CD14-positive monocyte (primary cell): ENCODE data around the gene HOXA5. TPM values are rescaled to one million over a fixed set of nuclear protein-coding genes. Genes with fewer than 3 reads are reported as not detected.
A peak's percentile ranks its signal among the peaks of the same experiment; 100 is the strongest.

ENCODE experiments used
- DNase-seq, 3 donors: peaks; one replicate each; pipeline ENCODE4 v3.0.0-alpha.2; 2011 to 2022
- H2AFZ ChIP-seq: 2 replicates; pipeline ENCODE4 v1.6.0; 2012; ENCODE audit warnings: mild to moderate bottlenecking, low read depth, low read length, inconsistent platforms; ENCODE audit not compliant: insufficient read depth, poor library complexity, severe bottlenecking
- H3K27ac ChIP-seq, 2 donors: 1 replicate in 1 of 2; 2 replicates in 1 of 2; pipeline ENCODE4 v1.5.1; 2012 to 2013; ENCODE audit warnings: low read length in 2 of 2, control low read depth in 1 of 2, inconsistent platforms in 1 of 2, low read depth in 1 of 2, mild to moderate bottlenecking in 1 of 2
- H3K27me3 ChIP-seq, 2 donors: one replicate each; pipeline versions ENCODE4 v1.6.0 to v1.6.1; 2011 to 2013; ENCODE audit warnings: low read length in 2 of 2; ENCODE audit not compliant: control insufficient read depth in 2 of 2, insufficient read depth in 2 of 2
- H3K36me3 ChIP-seq, 2 donors: replicated peaks in 1 of 2; 1 replicate in 1 of 2; 2 replicates in 1 of 2; pipeline versions ENCODE4 v1.5.1 to v1.6.1; 2012 to 2013; ENCODE audit warnings: low read length in 2 of 2, control low read depth in 1 of 2, inconsistent platforms in 1 of 2, mild to moderate bottlenecking in 1 of 2; ENCODE audit not compliant: insufficient read depth in 2 of 2, control insufficient read depth in 1 of 2
- H3K4me1 ChIP-seq, 2 donors: 1 replicate in 1 of 2; 2 replicates in 1 of 2; pipeline versions ENCODE4 v1.5.1 to v1.6.1; 2012 to 2013; ENCODE audit warnings: low read length in 2 of 2, control low read depth in 1 of 2, inconsistent platforms in 1 of 2, mild to moderate bottlenecking in 1 of 2, moderate library complexity in 1 of 2; ENCODE audit not compliant: insufficient read depth in 2 of 2, control insufficient read depth in 1 of 2
- H3K4me2 ChIP-seq: replicated peaks from 2 replicates; pipeline ENCODE3; 2012; ENCODE audit warnings: low read length, moderate library complexity, mild to moderate bottlenecking; ENCODE audit not compliant: poor library complexity, severe bottlenecking; ENCODE audit errors: extremely low read depth
- H3K4me3 ChIP-seq, 3 experiments: fragments of 200-600 bp in 1 of 3; sonication (generic) in 1 of 3; replicated peaks in 1 of 3; 1 replicate in 2 of 3; 2 replicates in 1 of 3; pipeline ENCODE4 v1.5.1; 2011 to 2013; ENCODE audit warnings: low read length in 3 of 3, mild to moderate bottlenecking in 3 of 3, control low read depth in 2 of 3, low read depth in 2 of 3, inconsistent platforms in 1 of 3, moderate library complexity in 1 of 3
- H3K79me2 ChIP-seq: 2 replicates; pipeline ENCODE4 v1.6.0; 2012; ENCODE audit warnings: mild to moderate bottlenecking, control low read depth, inconsistent platforms, low read length, moderate library complexity; ENCODE audit not compliant: insufficient read depth
- H3K9ac ChIP-seq: 2 replicates; pipeline ENCODE4 v1.6.0; 2017; ENCODE audit warnings: low read length, mild to moderate bottlenecking; ENCODE audit not compliant: insufficient read depth, poor library complexity, severe bottlenecking
- H3K9me3 ChIP-seq, 2 donors: replicated peaks in 1 of 2; 1 replicate in 1 of 2; 2 replicates in 1 of 2; pipeline versions ENCODE4 v1.5.1 to v1.6.1; 2012 to 2013; ENCODE audit warnings: low read length in 2 of 2, control low read depth in 1 of 2; ENCODE audit not compliant: control insufficient read depth in 1 of 2, insufficient read depth in 1 of 2
- H4K20me1 ChIP-seq: 2 replicates; pipeline ENCODE4 v1.6.0; 2012; ENCODE audit warnings: mild to moderate bottlenecking, low read length, control low read depth, moderate library complexity; ENCODE audit not compliant: insufficient read depth
- H3K27ac Mint-ChIP-seq, 7 donors: one replicate each; pipeline ENCODE4 v1.8.0; 2020; ENCODE audit warnings: mild to moderate bottlenecking in 7 of 7, mixed read lengths in 7 of 7, moderate library complexity in 6 of 7, inconsistent platforms in 2 of 7
- H3K27me3 Mint-ChIP-seq, 3 donors: one replicate each; pipeline ENCODE4 v1.8.0; 2021 to 2022; ENCODE audit warnings: low read depth in 3 of 3, mild to moderate bottlenecking in 3 of 3, mixed read lengths in 3 of 3, moderate library complexity in 3 of 3, inconsistent platforms in 1 of 3
- H3K36me3 Mint-ChIP-seq, 2 donors: one replicate each; pipeline ENCODE4 v1.8.0; 2020; ENCODE audit warnings: mixed read lengths in 2 of 2, inconsistent platforms in 1 of 2, mild to moderate bottlenecking in 1 of 2
- H3K4me1 Mint-ChIP-seq: one replicate; pipeline ENCODE4 v1.8.0; 2020; ENCODE audit warnings: mild to moderate bottlenecking, mixed read lengths
- H3K4me3 Mint-ChIP-seq, 2 donors: one replicate each; pipeline ENCODE4 v1.8.0; 2020; ENCODE audit warnings: mild to moderate bottlenecking in 2 of 2, mixed read lengths in 2 of 2, moderate library complexity in 1 of 2
- H3K9me3 Mint-ChIP-seq, 7 donors: one replicate each; pipeline ENCODE4 v1.8.0; 2020 to 2022; ENCODE audit warnings: mixed read lengths in 7 of 7, mild to moderate bottlenecking in 6 of 7, moderate library complexity in 6 of 7, inconsistent platforms in 2 of 7
- WGBS: methylation state at CpG from one replicate; pipeline ENCODE4 v1.1.5; 2013; ENCODE audit warnings: missing lambda C conversion rate; ENCODE audit not compliant: insufficient coverage; 5-methylcytosine and 5-hydroxymethylcytosine counted together
- intact Hi-C, 2 donors: fragments of 100-400 bp; cut with micrococcal nuclease; formaldehyde crosslinking; loops; one replicate each; pipeline versions ENCODE4 v1.15.0 to v1.15.1; 2023
- polyA plus RNA-seq, 3 donors: library from polyadenylated mRNA; depleted of rRNA in 1 of 3; unstranded in 2 of 3; stranded (reverse) in 1 of 3; fragments of 300-500 nt in 2 of 3; fragments of >200 nt in 1 of 3; fragmentation: Illumina TruSeq in 2 of 3; gene quantifications; 1 replicate in 2 of 3; 2 replicates in 1 of 3; pipeline ENCODE4 v1.2.3, GENCODE V29; 2012 to 2021
- TF ChIP-seq, protein P1 (sequence below): fragments of 200-600 bp; IDR thresholded peaks from one replicate; pipeline ENCODE4 v1.8.0; 2022; ENCODE audit warnings: antibody characterized with exemption, mild to moderate bottlenecking

Gene HOXA5
- polyA plus RNA-seq, 3 donors = 0.85 to 3.0 (median 1.8) TPM

- no peak overlapping the region for H3K9ac ChIP-seq
- H3K4me1 ChIP-seq = peaks cover 53 to 59% of the 10 kb centered on the region in 2 donors
- Mint-ChIP-seq H3K4me3 (peak overlapping the region in 1 of 2 donors; percentile 93), H3K36me3 (peaks cover 12 to 28% of the 10 kb centered on the region in 2 donors), H3K4me1 (peaks cover 65% of the 10 kb centered on the region), H3K27ac (no peak overlapping the region), H3K27me3 (peaks cover 93 to 100% (median 100%) of the 10 kb centered on the region in 3 donors), H3K9me3 (peaks cover 0 to 68% (median 28%) of the 10 kb centered on the region in 7 donors)
- H3K9me3 ChIP-seq = peaks cover 4 to 67% of the 10 kb centered on the region in 2 donors
- H3K79me2 ChIP-seq = no peaks in the 10 kb centered on the region
- H4K20me1 ChIP-seq = no peaks in the 10 kb centered on the region
- 73% methylated on average over 2 of the region's 3 CpGs for WGBS
- TF ChIP-seq, protein P1, sequence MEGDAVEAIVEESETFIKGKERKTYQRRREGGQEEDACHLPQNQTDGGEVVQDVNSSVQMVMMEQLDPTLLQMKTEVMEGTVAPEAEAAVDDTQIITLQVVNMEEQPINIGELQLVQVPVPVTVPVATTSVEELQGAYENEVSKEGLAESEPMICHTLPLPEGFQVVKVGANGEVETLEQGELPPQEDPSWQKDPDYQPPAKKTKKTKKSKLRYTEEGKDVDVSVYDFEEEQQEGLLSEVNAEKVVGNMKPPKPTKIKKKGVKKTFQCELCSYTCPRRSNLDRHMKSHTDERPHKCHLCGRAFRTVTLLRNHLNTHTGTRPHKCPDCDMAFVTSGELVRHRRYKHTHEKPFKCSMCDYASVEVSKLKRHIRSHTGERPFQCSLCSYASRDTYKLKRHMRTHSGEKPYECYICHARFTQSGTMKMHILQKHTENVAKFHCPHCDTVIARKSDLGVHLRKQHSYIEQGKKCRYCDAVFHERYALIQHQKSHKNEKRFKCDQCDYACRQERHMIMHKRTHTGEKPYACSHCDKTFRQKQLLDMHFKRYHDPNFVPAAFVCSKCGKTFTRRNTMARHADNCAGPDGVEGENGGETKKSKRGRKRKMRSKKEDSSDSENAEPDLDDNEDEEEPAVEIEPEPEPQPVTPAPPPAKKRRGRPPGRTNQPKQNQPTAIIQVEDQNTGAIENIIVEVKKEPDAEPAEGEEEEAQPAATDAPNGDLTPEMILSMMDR = no peak
- no peak overlapping the region for H2AFZ ChIP-seq
- no peak overlapping the region for H3K27ac ChIP-seq
- H3K4me2 ChIP-seq = no peak overlapping the region
- H3K36me3 ChIP-seq = no peaks in the 10 kb centered on the region
- peaks cover 94 to 100% of the 10 kb centered on the region in 2 donors for H3K27me3 ChIP-seq
- no peak overlapping the region for H3K4me3 ChIP-seq
- no peak for DNase-seq
- intact Hi-C loops = loop anchor here (2.0 to 5.0 kb wide), 3 partner anchors 15 to 1291 kb away; partner anchors contain the start of gene HOXA11 (in 2 of the 2)
Observed at GRCh38 chr7:27153526-27153925, 10.0 kb upstream of the HOXA5 start.

DNA sequence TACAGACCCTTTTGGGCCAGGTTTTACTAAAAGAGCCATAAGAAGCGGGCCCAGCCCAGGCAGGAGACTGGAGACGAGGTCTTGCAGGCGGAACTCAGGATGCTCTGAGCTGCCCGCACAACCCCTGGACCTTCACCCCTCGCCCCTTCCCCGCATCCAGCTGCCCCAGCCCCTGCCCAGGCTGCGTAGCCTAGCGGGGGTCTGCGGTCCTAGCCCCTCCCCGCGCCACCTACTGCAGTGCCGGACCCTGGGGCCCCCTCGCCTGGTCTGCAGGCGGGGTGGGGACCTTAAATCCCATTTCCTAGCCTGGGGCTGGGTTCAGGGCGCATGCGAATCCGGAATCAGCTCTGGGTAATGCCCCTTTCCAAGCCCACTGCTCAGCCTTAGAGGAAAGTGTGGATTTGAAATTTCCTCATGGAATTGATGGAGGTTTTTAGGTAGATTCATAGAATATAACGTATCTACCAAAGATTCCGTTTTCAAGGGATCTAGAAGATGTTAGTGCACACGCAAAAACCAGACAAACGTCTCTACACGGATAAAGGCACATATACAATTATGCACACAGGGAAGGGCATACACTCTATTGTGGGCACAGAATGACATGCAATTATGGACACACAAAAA, 9.4 kb upstream of the HOXA5 start:
- 18% methylated on average over 16 of the region's 22 CpGs for WGBS
- no peak overlapping the region for H3K27ac Mint-ChIP-seq
- H3K4me2 ChIP-seq = peak overlapping the region; percentile 52
- H3K36me3 Mint-ChIP-seq = peaks cover 12 to 30% of the 10 kb centered on the region in 2 donors
- DNase-seq = no peak
- H3K4me3 Mint-ChIP-seq = peak overlapping the region; percentile 52 to 94
- H2AFZ ChIP-seq = peak overlapping the region; percentile 67
- H3K4me1 ChIP-seq = peaks cover 57 to 61% of the 10 kb centered on the region in 2 donors
- H3K9me3 Mint-ChIP-seq = peaks cover 0 to 65% (median 31%) of the 10 kb centered on the region in 7 donors
- TF ChIP-seq, protein P1 = no peak
- intact Hi-C loops = loop anchor here (2.0 to 5.0 kb wide), 3 partner anchors 16 to 1291 kb away; partner anchors contain the start of gene HOXA11 (in 2 of the 2)
- H3K9ac ChIP-seq = no peak overlapping the region
- H3K27me3 Mint-ChIP-seq = peaks cover 93 to 100% (median 100%) of the 10 kb centered on the region in 3 donors
- peaks cover 4 to 67% of the 10 kb centered on the region in 2 donors for H3K9me3 ChIP-seq
- H3K79me2 ChIP-seq = no peaks in the 10 kb centered on the region
- H3K27ac ChIP-seq = no peak overlapping the region
- no peaks in the 10 kb centered on the region for H4K20me1 ChIP-seq
- peaks cover 94 to 100% of the 10 kb centered on the region in 2 donors for H3K27me3 ChIP-seq
- H3K36me3 ChIP-seq = no peaks in the 10 kb centered on the region
- H3K4me1 Mint-ChIP-seq = peaks cover 65% of the 10 kb centered on the region
- peak overlapping the region in 1 of 3 experiments; percentile 58 for H3K4me3 ChIP-seq
